Stimulated activated CD4-positive, alpha-beta T cell treated with anti-CD3 and anti-CD28 coated beads, Interleukin-2, amount 100 ng/mL, for 24 hours (primary cell): ENCODE measurements around the gene RNF208.

Experiments used
- DNase-seq, 2 donors: peaks; one replicate each; pipeline ENCODE4 v3.0.0-alpha.2; 2020

The RNF208 gene

GRCh38 chr9:137172901-137173795, 48.9 kb downstream of the RNF208 start:
- no peak for DNase-seq

- no peak for DNase-seq
These were observed 50.7 kb downstream of the RNF208 start for GRCh38 chr9:137171149-137171900.

- DNase-seq, result no peak
These were observed 51.4 kb downstream of the RNF208 start for GRCh38 chr9:137170486-137171148.
